Measurements from ENCODE around the gene SYCP2L.

DNA sequence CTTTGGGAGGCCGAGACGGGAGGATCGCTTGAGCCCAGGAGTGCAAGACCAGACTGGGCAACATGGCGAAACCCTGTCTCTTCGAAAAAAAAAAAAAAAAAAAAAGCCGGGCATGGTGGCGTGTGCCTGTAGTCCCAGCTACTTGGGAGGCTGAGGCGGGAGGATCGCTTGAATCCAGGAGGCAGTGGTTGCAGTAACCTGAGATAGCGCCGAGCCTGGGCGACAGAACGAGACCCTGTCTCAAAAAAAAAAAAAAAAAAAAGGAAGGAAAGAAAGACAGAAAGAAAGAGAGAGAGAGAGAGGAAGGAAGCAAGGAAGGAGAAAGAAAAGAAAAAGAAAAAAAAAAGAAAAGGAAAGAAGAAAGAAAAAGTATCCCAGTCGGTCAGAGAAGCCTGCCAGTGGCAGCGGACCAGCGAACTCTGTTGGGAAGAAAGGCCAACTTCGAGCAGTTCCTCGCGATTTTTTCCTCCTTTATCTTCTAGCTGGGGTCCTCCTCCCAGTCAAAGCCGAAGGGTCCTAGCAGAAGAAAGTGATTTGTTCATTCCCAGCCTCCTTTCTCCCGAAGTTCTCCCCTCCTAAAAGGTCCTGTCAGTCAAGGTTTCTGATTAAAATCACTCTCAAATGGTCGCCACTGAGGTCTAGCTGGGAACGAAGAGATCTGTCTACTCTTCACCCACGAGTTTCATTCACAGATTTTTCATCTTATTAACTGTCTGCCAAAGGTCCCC is 2.4 kb upstream of the SYCP2L start:
- TF ChIP-seq SMAD1 (IDR thresholded peaks at IDR 0.05; ENCODE audit: low read depth, partially characterized antibody) (no peak), POLR2A (IDR thresholded peaks at IDR 0.05; ENCODE audit: low read depth, low read length) (no peak), STAT1 (conservative IDR thresholded peaks at IDR 0.05) (no peak), FOXK2 (IDR thresholded peaks at IDR 0.05) (no peak), BCL11A (IDR thresholded peaks at IDR 0.05; ENCODE audit: low read depth, low read length) (no peak), YY1 (IDR thresholded peaks at IDR 0.05; ENCODE audit: low read depth, low read length) (no peak), EP300 (IDR thresholded peaks at IDR 0.05; ENCODE audit: borderline replicate concordance in 1 of 2, control insufficient read depth in 1 of 2, low read depth in 2 of 2, low read length in 2 of 2) (no peak), GABPA (IDR thresholded peaks at IDR 0.05; ENCODE audit: low read depth) (no peak), CHD1 (IDR thresholded peaks at IDR 0.05; ENCODE audit: low read depth, low read length) (no peak), CREM (IDR thresholded peaks at IDR 0.05; ENCODE audit: low read depth) (no peak)
- TF ChIP-seq, protein P1, sequence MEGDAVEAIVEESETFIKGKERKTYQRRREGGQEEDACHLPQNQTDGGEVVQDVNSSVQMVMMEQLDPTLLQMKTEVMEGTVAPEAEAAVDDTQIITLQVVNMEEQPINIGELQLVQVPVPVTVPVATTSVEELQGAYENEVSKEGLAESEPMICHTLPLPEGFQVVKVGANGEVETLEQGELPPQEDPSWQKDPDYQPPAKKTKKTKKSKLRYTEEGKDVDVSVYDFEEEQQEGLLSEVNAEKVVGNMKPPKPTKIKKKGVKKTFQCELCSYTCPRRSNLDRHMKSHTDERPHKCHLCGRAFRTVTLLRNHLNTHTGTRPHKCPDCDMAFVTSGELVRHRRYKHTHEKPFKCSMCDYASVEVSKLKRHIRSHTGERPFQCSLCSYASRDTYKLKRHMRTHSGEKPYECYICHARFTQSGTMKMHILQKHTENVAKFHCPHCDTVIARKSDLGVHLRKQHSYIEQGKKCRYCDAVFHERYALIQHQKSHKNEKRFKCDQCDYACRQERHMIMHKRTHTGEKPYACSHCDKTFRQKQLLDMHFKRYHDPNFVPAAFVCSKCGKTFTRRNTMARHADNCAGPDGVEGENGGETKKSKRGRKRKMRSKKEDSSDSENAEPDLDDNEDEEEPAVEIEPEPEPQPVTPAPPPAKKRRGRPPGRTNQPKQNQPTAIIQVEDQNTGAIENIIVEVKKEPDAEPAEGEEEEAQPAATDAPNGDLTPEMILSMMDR (IDR thresholded peaks at IDR 0.05 in 2 of 3, conservative IDR thresholded peaks at IDR 0.05 in 1 of 3; ENCODE audit: control insufficient read depth in 2 of 3, extremely low read depth in 1 of 3, insufficient read depth in 1 of 3, low read depth in 3 of 3, low read length in 3 of 3): no peak
- TF ChIP-seq, protein P2, sequence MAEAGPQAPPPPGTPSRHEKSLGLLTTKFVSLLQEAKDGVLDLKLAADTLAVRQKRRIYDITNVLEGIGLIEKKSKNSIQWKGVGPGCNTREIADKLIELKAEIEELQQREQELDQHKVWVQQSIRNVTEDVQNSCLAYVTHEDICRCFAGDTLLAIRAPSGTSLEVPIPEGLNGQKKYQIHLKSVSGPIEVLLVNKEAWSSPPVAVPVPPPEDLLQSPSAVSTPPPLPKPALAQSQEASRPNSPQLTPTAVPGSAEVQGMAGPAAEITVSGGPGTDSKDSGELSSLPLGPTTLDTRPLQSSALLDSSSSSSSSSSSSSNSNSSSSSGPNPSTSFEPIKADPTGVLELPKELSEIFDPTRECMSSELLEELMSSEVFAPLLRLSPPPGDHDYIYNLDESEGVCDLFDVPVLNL (IDR thresholded peaks at IDR 0.05; ENCODE audit: low read depth, low read length): no peak
- TF ChIP-seq, protein P3, sequence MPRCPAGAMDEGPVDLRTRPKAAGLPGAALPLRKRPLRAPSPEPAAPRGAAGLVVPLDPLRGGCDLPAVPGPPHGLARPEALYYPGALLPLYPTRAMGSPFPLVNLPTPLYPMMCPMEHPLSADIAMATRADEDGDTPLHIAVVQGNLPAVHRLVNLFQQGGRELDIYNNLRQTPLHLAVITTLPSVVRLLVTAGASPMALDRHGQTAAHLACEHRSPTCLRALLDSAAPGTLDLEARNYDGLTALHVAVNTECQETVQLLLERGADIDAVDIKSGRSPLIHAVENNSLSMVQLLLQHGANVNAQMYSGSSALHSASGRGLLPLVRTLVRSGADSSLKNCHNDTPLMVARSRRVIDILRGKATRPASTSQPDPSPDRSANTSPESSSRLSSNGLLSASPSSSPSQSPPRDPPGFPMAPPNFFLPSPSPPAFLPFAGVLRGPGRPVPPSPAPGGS (IDR thresholded peaks at IDR 0.05; ENCODE audit: borderline replicate concordance, insufficient read depth, low read depth, low read length, poor library complexity, severe bottlenecking): no peak

Measured in GM12878 (cell line).